GM12878 (cell line): ENCODE data around the gene ME3. TPM values are rescaled to one million over a fixed set of nuclear protein-coding genes. Genes with fewer than 3 reads are reported as not detected.

Source experiments
- ATAC-seq: fragments of 200-7000 bp; cut with Tn5 transposase; 3 replicates; pipeline ENCODE4 v1.9.1; 2020; ENCODE audit warnings: mild to moderate bottlenecking, moderate library complexity
- BruUV-seq: library from RNA; stranded (reverse); fragments of 400-500 nt; replicated peaks from 2 replicates; lab custom pipeline; 2021; lab: Mats Ljungman, UMichigan
- CTCF ChIA-PET: fragments of 300-600 bp; sonication (Branson Sonifier 250); formaldehyde crosslinking; extraction: SDS; loops from one replicate; lab custom pipeline; 2021; ENCODE audit warnings: inconsistent platforms; lab: Yijun Ruan, JAX
- POLR2A ChIA-PET: fragments of 350-600 bp; formaldehyde crosslinking; extraction: SDS; loops from one replicate; lab custom pipeline; 2021; ENCODE audit warnings: inconsistent platforms; lab: Charles Lee
- RAD21 ChIA-PET: fragments of 300-600 bp; sonication (Branson Sonifier 250); formaldehyde crosslinking; loops from one replicate; lab custom pipeline; 2023; ENCODE audit warnings: antibody characterized with exemption; ENCODE audit not compliant: unreplicated experiment; lab: Charles Lee
- SMC1A ChIA-PET: fragments of 300-600 bp; sonication (Branson Sonifier 250); formaldehyde crosslinking; loops from one replicate; lab custom pipeline; 2023; ENCODE audit not compliant: unreplicated experiment, uncharacterized antibody; lab: Charles Lee
- DNase-seq: peaks from one replicate; pipeline ENCODE4 v3.0.0-alpha.2; 2011; ENCODE audit warnings: low read depth, low spot score
- FAIRE-seq: peaks from 3 replicates; lab custom pipeline; 2011; peaks lifted over from hg19 to GRCh38; lab: Jason Lieb, UNC
- H2AFZ ChIP-seq: 2 replicates; pipeline ENCODE4 v1.6.0; 2011; ENCODE audit warnings: low read depth, low read length, control low read depth; ENCODE audit not compliant: control insufficient read depth
- H3K27ac ChIP-seq: 2 replicates; pipeline ENCODE4 v1.5.1; 2011; ENCODE audit warnings: control low read depth; ENCODE audit not compliant: control insufficient read depth, insufficient read depth
- H3K27me3 ChIP-seq, 2 experiments: replicated peaks in 1 of 2; 2 replicates each; pipeline versions ENCODE4 v1.6.0 to v1.6.1; 2011; ENCODE audit warnings: low read length in 1 of 2; ENCODE audit not compliant: control insufficient read depth in 2 of 2, insufficient read depth in 2 of 2
- H3K36me3 ChIP-seq, 2 experiments: 2 replicates each; pipeline ENCODE4 v1.5.1; 2011; ENCODE audit warnings: low read length in 1 of 2; ENCODE audit not compliant: control insufficient read depth in 2 of 2, insufficient read depth in 2 of 2
- H3K4me1 ChIP-seq: 2 replicates; pipeline ENCODE4 v1.6.1; 2011; ENCODE audit warnings: mild to moderate bottlenecking, low read length, moderate library complexity, mixed read lengths; ENCODE audit not compliant: control insufficient read depth, insufficient read depth
- H3K4me2 ChIP-seq: 2 replicates; pipeline ENCODE4 v1.6.0; 2011; ENCODE audit warnings: control low read depth; ENCODE audit not compliant: control insufficient read depth, insufficient read depth
- H3K4me3 ChIP-seq: fragments of 200-600 bp; sonication (generic); 2 replicates; pipeline ENCODE4 v1.5.1; 2016
- H3K79me2 ChIP-seq: 2 replicates; pipeline ENCODE4 v1.6.0; 2011; ENCODE audit warnings: low read length; ENCODE audit not compliant: control insufficient read depth, insufficient read depth
- H3K9ac ChIP-seq: 2 replicates; pipeline ENCODE4 v1.8.0; 2011; ENCODE audit warnings: low read length, control low read depth, mixed read lengths; ENCODE audit not compliant: control insufficient read depth, insufficient read depth
- H3K9me3 ChIP-seq: replicated peaks from 3 replicates; pipeline ENCODE4 v1.5.1; 2011; ENCODE audit warnings: mild to moderate bottlenecking, low read length; ENCODE audit not compliant: control insufficient read depth, insufficient read depth
- H4K20me1 ChIP-seq: 2 replicates; pipeline ENCODE4 v1.6.0; 2011; ENCODE audit not compliant: control insufficient read depth, insufficient read depth
- CHD1 ChIP-seq: IDR thresholded peaks from 2 replicates; pipeline ENCODE4 v1.6.1; 2012; ENCODE audit warnings: low read depth, low read length, improper control_type of control experiment
- MTA3 ChIP-seq: IDR thresholded peaks from 2 replicates; pipeline ENCODE4 v1.6.1; 2012; ENCODE audit warnings: low read length, inconsistent platforms, borderline replicate concordance
- MYB ChIP-seq: fragments of 150-350 bp; IDR thresholded peaks from 2 replicates; pipeline ENCODE4 v1.6.1; 2014; ENCODE audit warnings: mild to moderate bottlenecking, low read depth, low read length, borderline replicate concordance
- NR2F1 ChIP-seq: fragments of 450-650 bp; conservative IDR thresholded peaks from 2 replicates; pipeline ENCODE4 v1.6.1; 2017; ENCODE audit warnings: mild to moderate bottlenecking
- ZBTB4 ChIP-seq: fragments of 450-650 bp; formaldehyde crosslinking; IDR thresholded peaks from 2 replicates; pipeline ENCODE4 v1.4.0; 2022; ENCODE audit warnings: mild to moderate bottlenecking, moderate library complexity
- ZNF24 ChIP-seq: fragments of 450-650 bp; IDR thresholded peaks from 2 replicates; pipeline ENCODE4 v1.6.1; 2017; ENCODE audit warnings: antibody characterized with exemption, mild to moderate bottlenecking
- WGBS: methylation state at CpG from one replicate; pipeline ENCODE4 v1.1.6; 2016; ENCODE audit warnings: low lambda C conversion rate; ENCODE audit not compliant: insufficient replicate concordance, insufficient coverage; ENCODE audit errors: missing lambda C conversion rate; 5-methylcytosine and 5-hydroxymethylcytosine counted together
- in situ Hi-C: fragments of 300-500 bp; cut with MboI; formaldehyde crosslinking; loops from 9 replicates; pipeline ENCODE4 v1.14.3; 2018; ENCODE audit warnings: mixed read lengths
- intact Hi-C: fragments of 100-400 bp; cut with micrococcal nuclease; formaldehyde crosslinking; loops from one replicate; pipeline ENCODE4 v1.14.2; 2022; ENCODE audit not compliant: unreplicated experiment
- polyA plus RNA-seq, 11 experiments: library from polyadenylated mRNA; depleted of rRNA in 4 of 11; unstranded in 6 of 11; stranded (reverse) in 5 of 11; fragments of >200 nt; fragmentation: Nextera tagmentation in 4 of 11; fragmentation: Illumina TruSeq in 1 of 11; extraction: Ambion mirVana in 4 of 11; extraction: Trizol in 1 of 11; gene quantifications; 1 replicate in 1 of 11; 2 replicates in 10 of 11; pipeline versions ENCODE4 v1.2.1 to v1.2.3, GENCODE V29; 2011 to 2016; ENCODE audit warnings: inconsistent platforms in 2 of 11, missing spikeins in 2 of 11, low read depth in 1 of 11
- total RNA-seq, 4 experiments: library from RNA; depleted of rRNA in 3 of 4; stranded (reverse); fragments of >200 nt in 3 of 4; fragmentation: Illumina TruSeq in 1 of 4; extraction: Trizol in 1 of 4; gene quantifications; 2 replicates each; pipeline versions ENCODE4 v1.2.1 to v1.2.3, GENCODE V29; 2013 to 2021

ME3 gene
- total and polyA plus RNA-seq, 10 of the 15 experiments (the other 5 are each of a cell fraction or from before 2014, with no cell fraction given), result 0.06 to 0.40 (median 0.19) TPM; not detected in 2

- TF ChIP-seq ZBTB4 (CRISPR knock-in tag) (no peak), MYB (no peak), NR2F1 (no peak), MTA3 (no peak)
- TF ChIP-seq, all 136 proteins: peak for 0
Measured at GRCh38 chr11:86586307-86586706, 86.1 kb downstream of the ME3 start (continued).

- RAD21 ChIA-PET, result interaction anchor here (1.5 kb wide), 1 partner anchor 70 kb away, joined by 3 read pairs; no protein-coding TSS in a partner anchor
- no TSS peak for BruUV-seq
- H3K36me3 ChIP-seq, result no peaks in the 10 kb centered on the region
- H3K27me3 ChIP-seq, result no peaks in the 10 kb centered on the region
- H3K9ac ChIP-seq, result no peak overlapping the region
- POLR2A ChIA-PET, result no interaction called here
- no peak for ATAC-seq
- H3K9me3 ChIP-seq, result no peaks in the 10 kb centered on the region
- in situ Hi-C loops, result no loop called here
- DNase-seq, result no peak
- H3K4me1 ChIP-seq, result no peaks in the 10 kb centered on the region
- SMC1A ChIA-PET, result no interaction called here
- H3K4me2 ChIP-seq, result no peak overlapping the region
- H3K4me3 ChIP-seq, result no peak overlapping the region
- TF ChIP-seq ZNF24 (peak; percentile 93), CHD1 (no peak)
- no peak overlapping the region for H2AFZ ChIP-seq
- CTCF ChIA-PET, result interaction anchor here (0.6 to 1.4 kb wide), 2 partner anchors 26 to 137 kb away, joined by 4 to 5 read pairs; no protein-coding TSS in a partner anchor
- H4K20me1 ChIP-seq, result no peaks in the 10 kb centered on the region
- WGBS, result 29% methylated on average over 3 of the region's 3 CpGs
- intact Hi-C loops, result no loop called here
- no peak for FAIRE-seq
- H3K79me2 ChIP-seq, result no peaks in the 10 kb centered on the region
- H3K27ac ChIP-seq, result no peak overlapping the region
Measured at GRCh38 chr11:86582898-86583297, 89.5 kb downstream of the ME3 start.
